A549 (cell line): ENCODE measurements around the gene CISH. TPM values are rescaled to one million over a fixed set of nuclear protein-coding genes. Genes with fewer than 3 reads are reported as not detected.

Experiments used
- ATAC-seq, 2 experiments: fragments of 200-7000 bp in 1 of 2; fragments of >200 bp in 1 of 2; cut with Nextera tagmentation in 1 of 2; cut with Tn5 transposase in 1 of 2; 3 replicates each; pipeline versions ENCODE4 v1.8.0 to v1.9.1; 2018 to 2020; ENCODE audit warnings: mild to moderate bottlenecking in 1 of 2, moderate library complexity in 1 of 2
- CTCF ChIA-PET: fragments of 300-600 bp; sonication (Branson Sonifier 250); formaldehyde crosslinking; extraction: SDS; loops from one replicate; lab custom pipeline; 2021; ENCODE audit warnings: antibody characterized with exemption, inconsistent platforms; lab: Yijun Ruan, JAX
- POLR2A ChIA-PET: fragments of 350-600 bp; formaldehyde crosslinking; extraction: SDS; loops from one replicate; lab custom pipeline; 2021; ENCODE audit warnings: antibody characterized with exemption, inconsistent platforms; lab: Yijun Ruan, JAX
- DNase-seq, 2 experiments: peaks; one replicate each; pipeline versions ENCODE4 v3.0.0 to v3.0.0-alpha.2; 2011 to 2016; ENCODE audit warnings: low read depth in 1 of 2, low spot score in 1 of 2
- FAIRE-seq: peaks from 2 replicates; lab custom pipeline; 2011; peaks lifted over from hg19 to GRCh38; lab: Jason Lieb, UNC
- H3K27ac ChIP-seq, 2 experiments: fragments of >200 bp; sonication (Bioruptor Twin); formaldehyde crosslinking; 3 replicates each; pipeline ENCODE4 v1.5.1; 2016 to 2017
- H3K4me1 ChIP-seq: fragments of >200 bp; sonication (Bioruptor Twin); formaldehyde crosslinking; 3 replicates; pipeline ENCODE4 v1.6.1; 2016
- H3K4me2 ChIP-seq: fragments of >200 bp; sonication (Bioruptor Twin); formaldehyde crosslinking; 3 replicates; pipeline ENCODE4 v1.6.1; 2016
- H3K4me3 ChIP-seq: fragments of >200 bp; sonication (Bioruptor Twin); formaldehyde crosslinking; 3 replicates; pipeline ENCODE4 v1.5.1; 2016
- H3K9me3 ChIP-seq: fragments of >200 bp; sonication (Bioruptor Twin); formaldehyde crosslinking; 3 replicates; pipeline ENCODE4 v1.6.1; 2016
- CHD2 ChIP-seq: fragments of 150-350 bp; IDR thresholded peaks from 2 replicates; pipeline ENCODE4 v1.6.1; 2014; ENCODE audit warnings: low read length; ENCODE audit not compliant: partially characterized antibody
- CTCF ChIP-seq: fragments of >200 bp; sonication (Bioruptor Twin); formaldehyde crosslinking; IDR thresholded peaks from 3 replicates; pipeline ENCODE4 v1.5.1; 2016
- E2F6 ChIP-seq: IDR thresholded peaks from 2 replicates; pipeline ENCODE4 v1.6.1; 2012; ENCODE audit warnings: low read depth, borderline replicate concordance
- FOXS1 ChIP-seq: fragments of 250-450 bp; sonication (Bioruptor Pico); IDR thresholded peaks from 2 replicates; pipeline ENCODE4 v1.5.0; 2020; ENCODE audit warnings: mild to moderate bottlenecking, moderate library complexity
- HOXB13 ChIP-seq: fragments of 250-450 bp; sonication (Bioruptor Pico); IDR thresholded peaks from 2 replicates; pipeline ENCODE4 v1.5.0; 2020; ENCODE audit warnings: low read depth, mild to moderate bottlenecking, moderate library complexity
- HOXB5 ChIP-seq: fragments of 250-450 bp; sonication (Bioruptor Pico); IDR thresholded peaks from 2 replicates; pipeline ENCODE4 v1.5.0; 2020; ENCODE audit warnings: mild to moderate bottlenecking, moderate library complexity
- MYC ChIP-seq: IDR thresholded peaks from 2 replicates; pipeline ENCODE4 v1.6.1; 2012; ENCODE audit warnings: mild to moderate bottlenecking, inconsistent platforms, low read length, improper control_type of control experiment, borderline replicate concordance
- NPAS2 ChIP-seq: fragments of 250-450 bp; sonication (Bioruptor Pico); IDR thresholded peaks from 2 replicates; pipeline ENCODE4 v1.8.0; 2022; ENCODE audit warnings: mild to moderate bottlenecking, moderate library complexity, borderline replicate concordance
- NR3C1 ChIP-seq: fragments of >200 bp; sonication (Bioruptor Twin); formaldehyde crosslinking; IDR thresholded peaks from 3 replicates; pipeline ENCODE4 v1.6.1; 2017
- PBX3 ChIP-seq: IDR thresholded peaks from 2 replicates; pipeline ENCODE4 v1.6.1; 2012
- PHF8 ChIP-seq: fragments of 200-600 bp; sonication (generic); IDR thresholded peaks from 2 replicates; pipeline ENCODE4 v1.6.1; 2016; ENCODE audit warnings: low read depth, mild to moderate bottlenecking, antibody characterized with exemption, moderate library complexity, borderline replicate concordance
- RAD21 ChIP-seq, 2 experiments: fragments of >200 bp in 1 of 2; sonication (Bioruptor Twin) in 1 of 2; formaldehyde crosslinking in 1 of 2; IDR thresholded peaks in 1 of 2; conservative IDR thresholded peaks in 1 of 2; 2 replicates in 1 of 2; 3 replicates in 1 of 2; pipeline ENCODE4 v1.6.1; 2012 to 2018; ENCODE audit warnings: inconsistent platforms in 1 of 2
- REST ChIP-seq: fragments of 200-600 bp; sonication (generic); IDR thresholded peaks from 2 replicates; pipeline ENCODE4 v1.6.1; 2016; ENCODE audit warnings: antibody characterized with exemption, mild to moderate bottlenecking, moderate library complexity
- RNF2 ChIP-seq: fragments of 200-600 bp; sonication (generic); IDR thresholded peaks from 2 replicates; pipeline ENCODE4 v1.6.1; 2016; ENCODE audit warnings: low read depth, mild to moderate bottlenecking, antibody characterized with exemption, moderate library complexity, borderline replicate concordance
- WGBS: methylation state at CpG from one replicate; pipeline ENCODE4 v1.1.6; 2017; ENCODE audit errors: missing lambda C conversion rate; 5-methylcytosine and 5-hydroxymethylcytosine counted together
- polyA plus RNA-seq, 4 experiments: library from polyadenylated mRNA; depleted of rRNA in 3 of 4; stranded (reverse); fragments of >200 nt; fragmentation: RNase III in 1 of 4; extraction: RNeasy Plus Mini Kit Qiagen cat#74134 plus additional on column Dnase treatment in 1 of 4; gene quantifications; 2 replicates in 3 of 4; 3 replicates in 1 of 4; pipeline ENCODE4 v1.2.3, GENCODE V29; 2011 to 2017

CISH gene
- polyA plus RNA-seq, 2 of the 4 experiments (the other 2 are of a cell fraction), result 0.43 to 0.68 TPM

DNA sequence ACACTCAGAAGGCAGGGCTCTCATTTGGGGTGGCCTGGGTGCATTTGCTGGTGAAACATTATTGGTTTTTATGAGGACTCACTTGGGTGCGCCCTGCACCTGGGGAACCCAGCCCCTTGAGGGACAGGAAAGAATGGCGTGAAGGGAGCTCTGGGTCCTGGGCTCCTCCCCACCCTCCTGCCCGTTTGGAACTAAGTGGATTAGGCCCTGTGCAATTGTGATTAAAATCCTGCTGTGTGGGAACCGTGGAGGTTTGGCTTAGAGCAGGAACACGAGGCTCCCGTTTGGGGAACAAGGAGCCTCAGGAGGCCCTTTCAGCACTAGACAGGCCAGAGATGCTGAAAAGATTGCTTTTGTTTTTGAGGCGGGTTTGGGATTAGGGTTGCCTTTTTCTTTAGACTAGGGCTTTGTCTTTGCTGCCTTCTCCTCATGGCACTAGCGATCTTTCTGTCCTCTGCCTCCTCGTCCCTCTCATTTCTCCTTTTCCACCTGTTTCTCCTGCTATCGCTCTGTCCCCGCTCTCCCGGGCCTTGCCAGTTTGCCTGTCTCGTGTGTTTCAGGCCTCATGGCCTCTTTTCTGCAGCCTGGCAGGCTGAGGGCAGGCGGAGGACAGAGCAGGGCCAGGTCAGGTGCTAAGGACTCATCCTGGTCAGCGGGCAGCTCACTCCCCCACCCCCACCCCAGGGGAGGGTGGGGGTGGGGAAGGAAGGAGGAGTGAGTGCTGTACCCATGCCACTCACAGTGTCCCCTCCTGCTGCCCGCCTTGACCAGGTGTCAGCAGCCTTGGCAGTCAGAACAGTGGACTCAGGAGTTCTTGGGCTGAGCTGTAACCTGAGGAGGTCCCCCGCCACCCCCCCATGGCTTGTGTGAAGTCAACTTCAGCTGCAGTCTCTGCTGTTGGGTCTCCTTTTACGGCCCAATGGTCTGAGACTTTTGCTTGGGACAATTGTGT is 13.9 kb upstream of the CISH start:
- H3K4me1 ChIP-seq, result peaks cover 19% of the 10 kb centered on the region

More for the DNA sequence above, 13.9 kb upstream of the CISH start:
- no peak overlapping the region for H3K4me2 ChIP-seq
- WGBS, result 85% methylated on average over 14 of the region's 18 CpGs
- DNase-seq, result no peak
- POLR2A ChIA-PET, result no interaction called here
- no peak for TF ChIP-seq REST
- TF ChIP-seq E2F6, result no peak
- TF ChIP-seq FOXS1 (CRISPR knock-in tag), result no peak
- no peak for TF ChIP-seq PHF8
- TF ChIP-seq MYC, result no peak
- TF ChIP-seq RNF2, result no peak
- TF ChIP-seq RAD21 (conservative IDR thresholded peaks at IDR 0.05 in 1 of 2, IDR thresholded peaks at IDR 0.05 in 1 of 2), result no peak
- no peak for TF ChIP-seq PBX3
- TF ChIP-seq NR3C1, result no peak
- no peak for TF ChIP-seq CTCF
- TF ChIP-seq HOXB5, result no peak
- TF ChIP-seq CHD2, result no peak
- TF ChIP-seq HOXB13, result no peak
- TF ChIP-seq NPAS2, result no peak
- TF ChIP-seq, all 56 proteins: peak for 0
- Histone ChIP-seq H3K27ac (no peak overlapping the region), H3K9me3 (no peaks in the 10 kb centered on the region), H3K4me3 (no peak overlapping the region)
- FAIRE-seq, result no peak
- CTCF ChIA-PET, result interaction anchor here (0.5 to 4.1 kb wide), 6 partner anchors 10 to 746 kb away, joined by 3 to 24 read pairs (median 4); partner anchors contain the start of gene MAPKAPK3
- ATAC-seq, result no peak
